Liver (tissue), 9 donors: Measurements from ENCODE around the gene SYNGR3. TPM values are rescaled to one million over a fixed set of nuclear protein-coding genes. Genes with fewer than 3 reads are reported as not detected.

Source experiments
- DNase-seq: peaks from one replicate; pipeline ENCODE4 v3.0.0-alpha.2; 2017; ENCODE audit warnings: low spot score
- H3K27ac ChIP-seq, 2 donors: one replicate each; pipeline ENCODE4 v1.7.0; 2013; ENCODE audit warnings: inconsistent platforms in 2 of 2, low read length in 2 of 2, control low read depth in 1 of 2, low read depth in 1 of 2, mild to moderate bottlenecking in 1 of 2
- H3K27me3 ChIP-seq, 4 donors: one replicate each; pipeline versions ENCODE4 v1.6.1 to v1.7.0; 2013; ENCODE audit warnings: low read length in 3 of 4, inconsistent platforms in 1 of 4, mild to moderate bottlenecking in 1 of 4, moderate library complexity in 1 of 4; ENCODE audit not compliant: control insufficient read depth in 4 of 4, insufficient read depth in 4 of 4
- H3K36me3 ChIP-seq, 4 donors: one replicate each; pipeline versions ENCODE4 v1.6.1 to v1.7.0; 2013; ENCODE audit warnings: low read length in 3 of 4, mild to moderate bottlenecking in 3 of 4, low read depth in 1 of 4, moderate library complexity in 1 of 4; ENCODE audit not compliant: control insufficient read depth in 4 of 4, insufficient read depth in 3 of 4
- H3K4me1 ChIP-seq, 4 donors: one replicate each; pipeline versions ENCODE4 v1.6.1 to v1.7.0; 2013; ENCODE audit warnings: low read length in 3 of 4, mild to moderate bottlenecking in 3 of 4, moderate library complexity in 1 of 4; ENCODE audit not compliant: control insufficient read depth in 4 of 4, insufficient read depth in 4 of 4
- H3K4me3 ChIP-seq, 3 donors: one replicate each; pipeline versions ENCODE4 v1.6.1 to v1.7.0; 2013; ENCODE audit warnings: low read length in 3 of 3, control low read depth in 1 of 3, low read depth in 1 of 3, mild to moderate bottlenecking in 1 of 3
- H3K9ac ChIP-seq, 2 donors: one replicate each; pipeline ENCODE4 v1.7.0; 2013; ENCODE audit warnings: low read length in 2 of 2, mild to moderate bottlenecking in 2 of 2, moderate library complexity in 2 of 2, control low read depth in 1 of 2, low read depth in 1 of 2
- H3K9me3 ChIP-seq, 4 donors: one replicate each; pipeline versions ENCODE4 v1.6.1 to v1.7.0; 2013; ENCODE audit warnings: low read length in 3 of 4; ENCODE audit not compliant: control insufficient read depth in 4 of 4
- ATF3 ChIP-seq: IDR thresholded peaks from 2 replicates; pipeline ENCODE4 v1.6.1; 2016; ENCODE audit warnings: antibody characterized with exemption
- CTCF ChIP-seq: fragments of 150-350 bp; IDR thresholded peaks from 2 replicates; pipeline ENCODE4 v1.5.1; 2017; ENCODE audit warnings: improper control_type of control experiment, low read depth, low read length; ENCODE audit not compliant: missing input control
- EGR1 ChIP-seq, 2 donors: IDR thresholded peaks; 2 replicates each; pipeline ENCODE4 v1.6.1; 2016 to 2018; ENCODE audit warnings: antibody characterized with exemption in 2 of 2, low read depth in 2 of 2
- FOXA1 ChIP-seq: IDR thresholded peaks from 2 replicates; pipeline ENCODE4 v1.6.1; 2016; ENCODE audit warnings: antibody characterized with exemption
- FOXA2 ChIP-seq: IDR thresholded peaks from 2 replicates; pipeline ENCODE4 v1.6.1; 2016; ENCODE audit warnings: antibody characterized with exemption
- GABPA ChIP-seq, 2 donors: IDR thresholded peaks in 1 of 2; conservative IDR thresholded peaks in 1 of 2; 2 replicates each; pipeline ENCODE4 v1.6.1; 2016; ENCODE audit warnings: antibody characterized with exemption in 2 of 2, mild to moderate bottlenecking in 1 of 2, moderate library complexity in 1 of 2
- HNF4A ChIP-seq, 2 donors: conservative IDR thresholded peaks; 2 replicates each; pipeline ENCODE4 v1.6.1; 2016; ENCODE audit warnings: antibody characterized with exemption in 2 of 2, mild to moderate bottlenecking in 2 of 2
- HNF4G ChIP-seq: IDR thresholded peaks from 2 replicates; pipeline ENCODE4 v1.6.1; 2016; ENCODE audit warnings: antibody characterized with exemption
- JUND ChIP-seq, 2 donors: IDR thresholded peaks; 2 replicates each; pipeline ENCODE4 v1.6.1; 2016; ENCODE audit warnings: antibody characterized with exemption in 2 of 2
- MAX ChIP-seq: IDR thresholded peaks from 2 replicates; pipeline ENCODE4 v1.6.1; 2016; ENCODE audit warnings: antibody characterized with exemption
- NR2F2 ChIP-seq: IDR thresholded peaks from 2 replicates; pipeline ENCODE4 v1.6.1; 2016; ENCODE audit warnings: antibody characterized with exemption
- RAD21 ChIP-seq, 2 donors: IDR thresholded peaks; 2 replicates each; pipeline ENCODE4 v1.6.1; 2016; ENCODE audit warnings: antibody characterized with exemption in 2 of 2, mild to moderate bottlenecking in 2 of 2
- REST ChIP-seq: IDR thresholded peaks from 2 replicates; pipeline ENCODE4 v1.6.1; 2016; ENCODE audit warnings: antibody characterized with exemption, mild to moderate bottlenecking
- RXRA ChIP-seq, 2 donors: IDR thresholded peaks; 2 replicates each; pipeline ENCODE4 v1.6.1; 2017 to 2018; ENCODE audit warnings: antibody characterized with exemption in 2 of 2, mild to moderate bottlenecking in 1 of 2
- SP1 ChIP-seq: IDR thresholded peaks from 2 replicates; pipeline ENCODE4 v1.6.1; 2018; ENCODE audit warnings: antibody characterized with exemption, mild to moderate bottlenecking
- TAF1 ChIP-seq: conservative IDR thresholded peaks from 2 replicates; pipeline ENCODE4 v1.6.1; 2016; ENCODE audit warnings: antibody characterized with exemption, mild to moderate bottlenecking
- YY1 ChIP-seq: IDR thresholded peaks from 2 replicates; pipeline ENCODE4 v1.6.1; 2016; ENCODE audit warnings: antibody characterized with exemption, mild to moderate bottlenecking
- ZBTB33 ChIP-seq: IDR thresholded peaks from 2 replicates; pipeline ENCODE4 v1.6.1; 2016; ENCODE audit warnings: antibody characterized with exemption
- WGBS: extraction: QIAGEN DNeasy Blood & Tissue Kit; methylation state at CpG from one replicate; pipeline ENCODE4 v1.1.7; 2013; 5-methylcytosine and 5-hydroxymethylcytosine counted together
- polyA plus RNA-seq, 2 donors: library from polyadenylated mRNA; stranded (reverse) in 1 of 2; unstranded in 1 of 2; fragments of 200-250 nt in 1 of 2; fragments of >200 nt in 1 of 2; fragmentation: Nextera tagmentation in 1 of 2; extraction: Ambion mirVana in 1 of 2; gene quantifications; one replicate each; pipeline versions ENCODE4 v1.2.1 to v1.2.3, GENCODE V29; 2013 to 2015
- total RNA-seq, 2 donors: library from RNA; depleted of rRNA; stranded (reverse); fragments of >200 nt; gene quantifications; one replicate each; pipeline ENCODE4 v1.2.3, GENCODE V29; 2014
- donor health status: healthy.
- donor health status: healthy.
- donor health status: healthy.
- donor health status: healthy.
- donor health status: healthy.

The SYNGR3 gene
- total and polyA plus RNA-seq, 4 donors, result 0.09 to 0.47 (median 0.17) TPM; not detected in 1

- 11% methylated on average over 96 of the region's 96 CpGs for WGBS
- TF ChIP-seq EGR1 (IDR thresholded peaks at IDR 0.05; ENCODE audit: low read depth in 2 of 2) (no peak), SP1 (peak; percentile 17)
- peak; percentile 99 for DNase-seq
- Histone ChIP-seq H3K9me3 (no peaks in the 10 kb centered on the region), H3K27ac (no peak overlapping the region), H3K4me1 (peaks cover 2 to 31% (median 17%) of the 10 kb centered on the region in 4 donors), H3K36me3 (peaks cover 0 to 6% (median 3%) of the 10 kb centered on the region in 4 donors), H3K4me3 (peak overlapping the region in 2 of 3 donors; percentile 2 to 35), H3K27me3 (peaks cover 0 to 9% (median 4%) of the 10 kb centered on the region in 4 donors), H3K9ac (no peak overlapping the region)
Measured at GRCh38 chr16:1991948-1992703, 2.4 kb downstream of the SYNGR3 start.

- no peak for TF ChIP-seq FOXA1
- Histone ChIP-seq H3K4me3 (no peak overlapping the region), H3K9ac (no peak overlapping the region), H3K4me1 (peaks cover 2 to 32% (median 17%) of the 10 kb centered on the region in 4 donors), H3K36me3 (peaks cover 0 to 12% (median 7%) of the 10 kb centered on the region in 4 donors), H3K9me3 (no peaks in the 10 kb centered on the region), H3K27ac (no peak overlapping the region), H3K27me3 (peaks cover 0 to 9% (median 4%) of the 10 kb centered on the region in 4 donors)
- 63% methylated on average over 50 of the region's 50 CpGs for WGBS
- DNase-seq, result no peak
Measured at GRCh38 chr16:1992704-1993317, 3.0 kb downstream of the SYNGR3 start.

GRCh38 chr16:1993731-1994131 lies 4.0 kb downstream of the SYNGR3 start:
- peak; percentile 38 for TF ChIP-seq SP1
- TF ChIP-seq FOXA2, result peak; percentile 95
- no peak for TF ChIP-seq JUND (IDR thresholded peaks at IDR 0.05)
- no peak for TF ChIP-seq EGR1 (IDR thresholded peaks at IDR 0.05; ENCODE audit: low read depth in 2 of 2)
- TF ChIP-seq MAX, result no peak
- peak in 1 of 2 donors; percentile 45 for TF ChIP-seq HNF4A (conservative IDR thresholded peaks at IDR 0.05)
- no peak for TF ChIP-seq TAF1
- TF ChIP-seq CTCF, result no peak
- TF ChIP-seq NR2F2, result no peak
- no peak for TF ChIP-seq RAD21 (IDR thresholded peaks at IDR 0.05)
- TF ChIP-seq GABPA (IDR thresholded peaks at IDR 0.05 in 1 of 2, conservative IDR thresholded peaks at IDR 0.05 in 1 of 2), result no peak
- TF ChIP-seq ZBTB33, result no peak
- TF ChIP-seq HNF4G, result no peak
- peak; percentile 96 for TF ChIP-seq FOXA1
- TF ChIP-seq ATF3, result no peak
- no peak for TF ChIP-seq REST
- peak in 1 of 2 donors; percentile 38 for TF ChIP-seq RXRA (IDR thresholded peaks at IDR 0.05)
- TF ChIP-seq YY1, result no peak
- Histone ChIP-seq H3K9me3 (no peaks in the 10 kb centered on the region), H3K9ac (no peak overlapping the region), H3K27me3 (peaks cover 0 to 9% (median 4%) of the 10 kb centered on the region in 4 donors), H3K4me3 (no peak overlapping the region), H3K36me3 (peaks cover under 1 to 22% (median 9%) of the 10 kb centered on the region in 4 donors), H3K4me1 (peaks cover 2 to 29% (median 17%) of the 10 kb centered on the region in 4 donors), H3K27ac (no peak overlapping the region)
- WGBS, result 54% methylated on average over 2 of the region's 2 CpGs
- DNase-seq, result no peak
